Measurements from ENCODE around the gene TMEM232. TPM values are rescaled to one million over a fixed set of nuclear protein-coding genes. Genes with fewer than 3 reads are reported as not detected.

Gene TMEM232
- total and polyA plus RNA-seq, 2 donors from 2014 or later: 4.8 to 11.3 TPM

- no peak for FAIRE-seq
- Histone ChIP-seq H3K9ac (ENCODE audit: low read length in 3 of 3) (no peak overlapping the region), H3K4me1 (ENCODE audit: control insufficient read depth in 2 of 3, insufficient read depth in 2 of 3, low read depth in 1 of 3, low read length in 3 of 3) (no peaks in the 10 kb centered on the region), H3K9me3 (ENCODE audit: control insufficient read depth in 2 of 3, insufficient read depth in 1 of 3, low read length in 3 of 3) (no peaks in the 10 kb centered on the region), H3K4me3 (ENCODE audit: low read length in 3 of 3) (no peak overlapping the region), H3K27ac (ENCODE audit: low read depth in 2 of 2, low read length in 2 of 2) (no peak overlapping the region), H3K36me3 (ENCODE audit: control insufficient read depth in 2 of 3, insufficient read depth in 3 of 3, low read length in 3 of 3) (no peaks in the 10 kb centered on the region), H3K27me3 (ENCODE audit: control insufficient read depth, insufficient read depth, low read length) (no peaks in the 10 kb centered on the region)
- no peak for TF ChIP-seq CTCF (IDR thresholded peaks at IDR 0.05; ENCODE audit: borderline replicate concordance, extremely low read depth, insufficient read depth)
- intact Hi-C loops (cut with DNase I): no loop called here
- no peak for DNase-seq
These were observed 248.6 kb downstream of the TMEM232 start for GRCh38 chr5:110477911-110478310.

GRCh38 chr5:110476164-110476563 lies 250.3 kb downstream of the TMEM232 start:
- no peak for TF ChIP-seq CTCF (IDR thresholded peaks at IDR 0.05; ENCODE audit: borderline replicate concordance, extremely low read depth, insufficient read depth)

GRCh38 chr5:110475529-110475928 lies 250.9 kb downstream of the TMEM232 start:
- no peak for FAIRE-seq
- no peak overlapping the region for H3K9ac ChIP-seq (ENCODE audit: low read length in 3 of 3)
- intact Hi-C loops (cut with DNase I): no loop called here
- no peaks in the 10 kb centered on the region for H3K36me3 ChIP-seq (ENCODE audit: control insufficient read depth in 2 of 3, insufficient read depth in 3 of 3, low read length in 3 of 3)
- no peak overlapping the region for H3K27ac ChIP-seq (ENCODE audit: low read depth in 2 of 2, low read length in 2 of 2)
- no peaks in the 10 kb centered on the region for H3K9me3 ChIP-seq (ENCODE audit: control insufficient read depth in 2 of 3, insufficient read depth in 1 of 3, low read length in 3 of 3)
- no peak for TF ChIP-seq CTCF (IDR thresholded peaks at IDR 0.05; ENCODE audit: borderline replicate concordance, extremely low read depth, insufficient read depth)
- no peaks in the 10 kb centered on the region for H3K4me1 ChIP-seq (ENCODE audit: control insufficient read depth in 2 of 3, insufficient read depth in 2 of 3, low read depth in 1 of 3, low read length in 3 of 3)
- H3K27me3 ChIP-seq (ENCODE audit: control insufficient read depth, insufficient read depth, low read length): no peaks in the 10 kb centered on the region
- DNase-seq: no peak
- H3K4me3 ChIP-seq (ENCODE audit: low read length in 3 of 3): no peak overlapping the region

More at GRCh38 chr5:110476164-110476563, 250.3 kb downstream of the TMEM232 start:
- no peaks in the 10 kb centered on the region for H3K9me3 ChIP-seq (ENCODE audit: control insufficient read depth in 2 of 3, insufficient read depth in 1 of 3, low read length in 3 of 3)
- no peaks in the 10 kb centered on the region for H3K4me1 ChIP-seq (ENCODE audit: control insufficient read depth in 2 of 3, insufficient read depth in 2 of 3, low read depth in 1 of 3, low read length in 3 of 3)
- H3K27me3 ChIP-seq (ENCODE audit: control insufficient read depth, insufficient read depth, low read length): no peaks in the 10 kb centered on the region
- DNase-seq (no peak), FAIRE-seq (no peak)
- H3K9ac ChIP-seq (ENCODE audit: low read length in 3 of 3): no peak overlapping the region
- H3K27ac ChIP-seq (ENCODE audit: low read depth in 2 of 2, low read length in 2 of 2): no peak overlapping the region
- H3K4me3 ChIP-seq (ENCODE audit: low read length in 3 of 3): no peak overlapping the region
- no peaks in the 10 kb centered on the region for H3K36me3 ChIP-seq (ENCODE audit: control insufficient read depth in 2 of 3, insufficient read depth in 3 of 3, low read length in 3 of 3)
- intact Hi-C loops (cut with DNase I): no loop called here

GRCh38 chr5:110469486-110469885 lies 257.0 kb downstream of the TMEM232 start:
- Histone ChIP-seq H3K4me1 (ENCODE audit: control insufficient read depth in 2 of 3, insufficient read depth in 2 of 3, low read depth in 1 of 3, low read length in 3 of 3) (no peaks in the 10 kb centered on the region), H3K4me3 (ENCODE audit: low read length in 3 of 3) (no peak overlapping the region), H3K27me3 (ENCODE audit: control insufficient read depth, insufficient read depth, low read length) (no peaks in the 10 kb centered on the region), H3K9ac (ENCODE audit: low read length in 3 of 3) (no peak overlapping the region), H3K36me3 (ENCODE audit: control insufficient read depth in 2 of 3, insufficient read depth in 3 of 3, low read length in 3 of 3) (no peaks in the 10 kb centered on the region), H3K27ac (ENCODE audit: low read depth in 2 of 2, low read length in 2 of 2) (no peak overlapping the region), H3K9me3 (ENCODE audit: control insufficient read depth in 2 of 3, insufficient read depth in 1 of 3, low read length in 3 of 3) (no peaks in the 10 kb centered on the region)
- no peak for DNase-seq
- no peak for FAIRE-seq
- intact Hi-C loops (cut with DNase I): no loop called here
- TF ChIP-seq CTCF (IDR thresholded peaks at IDR 0.05; ENCODE audit: borderline replicate concordance, extremely low read depth, insufficient read depth): no peak

Measured in kidney (tissue), 14 donors.